Endothelial cell of umbilical vein (primary cell): ENCODE data around the gene ZDHHC16. TPM values are rescaled to one million over a fixed set of nuclear protein-coding genes. Genes with fewer than 3 reads are reported as not detected.

Experiments used
- BruUV-seq: library from RNA; stranded (reverse); fragments of 400-500 nt; replicated peaks from 2 replicates; lab custom pipeline; 2021; lab: Mats Ljungman, UMichigan
- CTCF ChIA-PET: fragments of 300-600, 350-600 bp; sonication (Branson Sonifier 250); formaldehyde crosslinking; loops from one replicate; lab custom pipeline; 2021; ENCODE audit warnings: antibody characterized with exemption, inconsistent platforms; lab: Charles Lee
- POLR2A ChIA-PET: fragments of 300-600, 350-600 bp; sonication (Branson Sonifier 250); formaldehyde crosslinking; loops from one replicate; lab custom pipeline; 2021; ENCODE audit warnings: antibody characterized with exemption, inconsistent platforms; lab: Charles Lee
- DNase-seq: peaks from one replicate; pipeline ENCODE4 v3.0.0-alpha.2; 2011; ENCODE audit warnings: low read depth, low spot score
- FAIRE-seq: peaks from 2 replicates; lab custom pipeline; 2011; peaks lifted over from hg19 to GRCh38; lab: Jason Lieb, UNC
- H2AFZ ChIP-seq: 2 replicates; pipeline ENCODE4 v1.6.0; 2012; ENCODE audit warnings: low read depth, low read length, control low read depth, inconsistent platforms
- H3K27ac ChIP-seq: 2 replicates; pipeline ENCODE4 v1.5.1; 2011; ENCODE audit warnings: low read depth, mild to moderate bottlenecking, control low read depth, low read length, moderate library complexity; ENCODE audit not compliant: insufficient read depth
- H3K27me3 ChIP-seq, 2 experiments: 2 replicates each; pipeline versions ENCODE4 v1.6.0 to v1.6.1; 2011; ENCODE audit warnings: low read length in 2 of 2, mixed read lengths in 1 of 2; ENCODE audit not compliant: control insufficient read depth in 2 of 2, insufficient read depth in 2 of 2
- H3K36me3 ChIP-seq, 2 experiments: 2 replicates in 1 of 2; 3 replicates in 1 of 2; pipeline ENCODE4 v1.5.1; 2011; ENCODE audit warnings: low read length in 2 of 2, mild to moderate bottlenecking in 1 of 2, moderate library complexity in 1 of 2; ENCODE audit not compliant: control insufficient read depth in 2 of 2, insufficient read depth in 2 of 2; ENCODE audit errors: extremely low read depth in 1 of 2
- H3K4me1 ChIP-seq: 3 replicates; pipeline ENCODE4 v1.5.1; 2011; ENCODE audit warnings: mild to moderate bottlenecking, low read length; ENCODE audit not compliant: control insufficient read depth, insufficient read depth; ENCODE audit errors: extremely low read depth
- H3K4me2 ChIP-seq: 2 replicates; pipeline ENCODE4 v1.6.1; 2011; ENCODE audit warnings: low read length, control low read depth, mixed read lengths; ENCODE audit not compliant: insufficient read depth
- H3K4me3 ChIP-seq, 3 experiments: fragments of 200-600 bp in 1 of 3; sonication (generic), shearing (Covaris generic) in 1 of 3; replicated peaks in 1 of 3; 2 replicates each; pipeline ENCODE4 v1.5.1; 2011 to 2016; ENCODE audit warnings: control low read depth in 3 of 3, low read length in 3 of 3, mild to moderate bottlenecking in 2 of 3, inconsistent platforms in 1 of 3, low read depth in 1 of 3, moderate library complexity in 1 of 3; ENCODE audit not compliant: insufficient read depth in 1 of 3
- H3K79me2 ChIP-seq: 2 replicates; pipeline ENCODE4 v1.6.0; 2012; ENCODE audit warnings: low read length, inconsistent platforms; ENCODE audit not compliant: control insufficient read depth, insufficient read depth
- H3K9ac ChIP-seq: replicated peaks from 2 replicates; pipeline ENCODE3; 2011; ENCODE audit warnings: low read length, control low read depth; ENCODE audit not compliant: insufficient read depth; ENCODE audit errors: extremely low read depth
- H3K9me1 ChIP-seq: replicated peaks from 3 replicates; pipeline ENCODE4 v1.6.0; 2011; ENCODE audit warnings: mild to moderate bottlenecking, low read length; ENCODE audit not compliant: control insufficient read depth, insufficient read depth; ENCODE audit errors: extremely low read depth
- H3K9me3 ChIP-seq: replicated peaks from 2 replicates; pipeline ENCODE4 v1.5.1; 2012; ENCODE audit warnings: low read length, inconsistent platforms; ENCODE audit not compliant: control insufficient read depth, insufficient read depth
- H4K20me1 ChIP-seq: replicated peaks from 2 replicates; pipeline ENCODE3; 2011; ENCODE audit warnings: mild to moderate bottlenecking, low read length; ENCODE audit not compliant: control insufficient read depth, insufficient read depth; ENCODE audit errors: extremely low read depth
- EZH2 ChIP-seq: IDR thresholded peaks from 2 replicates; pipeline ENCODE4 v1.6.1; 2012; ENCODE audit warnings: borderline replicate concordance, low read depth, mild to moderate bottlenecking, moderate library complexity, low read length, inconsistent platforms; ENCODE audit not compliant: severe bottlenecking
- FOS ChIP-seq: IDR thresholded peaks from 2 replicates; pipeline ENCODE4 v1.6.1; 2011; ENCODE audit warnings: mild to moderate bottlenecking, low read length, moderate library complexity, borderline replicate concordance; ENCODE audit not compliant: insufficient read depth
- GATA2 ChIP-seq: IDR thresholded peaks from 2 replicates; pipeline ENCODE4 v1.7.0; 2011; ENCODE audit warnings: low read depth, mild to moderate bottlenecking, moderate library complexity, mixed read lengths, low read length; ENCODE audit not compliant: insufficient read length, insufficient read depth
- JUN ChIP-seq: IDR thresholded peaks from 2 replicates; pipeline ENCODE4 v1.6.1; 2011; ENCODE audit warnings: borderline replicate concordance, low read depth; ENCODE audit not compliant: insufficient read length, insufficient read depth
- MYC ChIP-seq: IDR thresholded peaks from one replicate; pipeline ENCODE4 v1.6.1; 2011; ENCODE audit warnings: mild to moderate bottlenecking, low read depth, low read length
- POLR2A ChIP-seq: IDR thresholded peaks from 2 replicates; pipeline ENCODE4 v1.6.1; 2012; ENCODE audit warnings: low read depth, mild to moderate bottlenecking, control low read depth, low read length
- POLR2AphosphoS5 ChIP-seq: IDR thresholded peaks from 2 replicates; pipeline ENCODE4 v1.6.1; 2012; ENCODE audit warnings: low read depth, mild to moderate bottlenecking, control low read depth, low read length, moderate library complexity; ENCODE audit not compliant: insufficient read depth
- dilution Hi-C: fragments of 300-500 bp; cut with MboI; formaldehyde crosslinking; loops from one replicate; pipeline ENCODE4 v1.15.0; 2019; ENCODE audit warnings: low sequenced_read_pairs; ENCODE audit not compliant: extremely low pct_ligation_motif_present
- intact Hi-C: fragments of 100-400 bp; cut with micrococcal nuclease; formaldehyde crosslinking; loops from one replicate; pipeline ENCODE4 v1.10.0; 2022
- polyA plus RNA-seq, 4 experiments: library from polyadenylated mRNA; depleted of rRNA in 3 of 4; stranded (reverse) in 3 of 4; unstranded in 1 of 4; fragments of >200 nt; gene quantifications; 2 replicates each; pipeline versions ENCODE4 v1.2.1 to v1.2.3, GENCODE V29; 2011 to 2012; ENCODE audit warnings: missing spikeins in 1 of 4
- total RNA-seq: library from RNA; stranded (reverse); gene quantifications from 2 replicates; pipeline ENCODE4 v1.2.3, GENCODE V29; 2021
- TF ChIP-seq, protein P1 (sequence below), 2 donors: IDR thresholded peaks; 1 replicate in 1 of 2; 2 replicates in 1 of 2; pipeline ENCODE4 v1.5.1; 2011; ENCODE audit warnings: low read length in 2 of 2, mild to moderate bottlenecking in 2 of 2, moderate library complexity in 2 of 2, control low read depth in 1 of 2, inconsistent platforms in 1 of 2, low read depth in 1 of 2; ENCODE audit not compliant: insufficient read depth in 1 of 2; ENCODE audit errors: extremely low read depth in 1 of 2
- TF ChIP-seq, protein P2 (sequence below): IDR thresholded peaks from 2 replicates; pipeline ENCODE4 v1.6.1; 2011; ENCODE audit not compliant: insufficient read depth, insufficient read length

Gene ZDHHC16
- total and polyA plus RNA-seq, 2 donors (not counting 3 experiments of a cell fraction or from before 2014, with no cell fraction given), result 52.0 to 125 TPM

DNA sequence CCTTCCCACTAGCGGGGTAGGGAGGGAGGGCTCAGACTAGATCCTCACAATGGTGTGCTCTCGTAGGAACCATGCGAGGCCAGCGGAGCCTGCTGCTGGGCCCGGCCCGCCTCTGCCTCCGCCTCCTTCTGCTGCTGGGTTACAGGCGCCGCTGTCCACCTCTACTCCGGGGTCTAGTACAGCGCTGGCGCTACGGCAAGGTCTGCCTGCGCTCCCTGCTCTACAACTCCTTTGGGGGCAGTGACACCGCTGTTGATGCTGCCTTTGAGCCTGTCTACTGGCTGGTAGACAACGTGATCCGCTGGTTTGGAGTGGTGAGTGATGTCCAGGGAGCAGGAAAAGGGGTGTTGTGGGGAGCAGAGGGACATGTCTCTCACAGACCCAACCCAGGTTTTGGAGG lies 5.6 kb downstream of the ZDHHC16 start:
- ChIA-PET CTCF (interaction anchor here (1.7 kb wide), 1 partner anchor 10 kb away, joined by 4 read pairs; no protein-coding TSS in a partner anchor), POLR2A (no interaction called here)
- no peaks in the 10 kb centered on the region for H3K9me3 ChIP-seq
- no peak overlapping the region for H3K9ac ChIP-seq
- H4K20me1 ChIP-seq, result no peaks in the 10 kb centered on the region
- TF ChIP-seq, protein P1, sequence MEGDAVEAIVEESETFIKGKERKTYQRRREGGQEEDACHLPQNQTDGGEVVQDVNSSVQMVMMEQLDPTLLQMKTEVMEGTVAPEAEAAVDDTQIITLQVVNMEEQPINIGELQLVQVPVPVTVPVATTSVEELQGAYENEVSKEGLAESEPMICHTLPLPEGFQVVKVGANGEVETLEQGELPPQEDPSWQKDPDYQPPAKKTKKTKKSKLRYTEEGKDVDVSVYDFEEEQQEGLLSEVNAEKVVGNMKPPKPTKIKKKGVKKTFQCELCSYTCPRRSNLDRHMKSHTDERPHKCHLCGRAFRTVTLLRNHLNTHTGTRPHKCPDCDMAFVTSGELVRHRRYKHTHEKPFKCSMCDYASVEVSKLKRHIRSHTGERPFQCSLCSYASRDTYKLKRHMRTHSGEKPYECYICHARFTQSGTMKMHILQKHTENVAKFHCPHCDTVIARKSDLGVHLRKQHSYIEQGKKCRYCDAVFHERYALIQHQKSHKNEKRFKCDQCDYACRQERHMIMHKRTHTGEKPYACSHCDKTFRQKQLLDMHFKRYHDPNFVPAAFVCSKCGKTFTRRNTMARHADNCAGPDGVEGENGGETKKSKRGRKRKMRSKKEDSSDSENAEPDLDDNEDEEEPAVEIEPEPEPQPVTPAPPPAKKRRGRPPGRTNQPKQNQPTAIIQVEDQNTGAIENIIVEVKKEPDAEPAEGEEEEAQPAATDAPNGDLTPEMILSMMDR (IDR thresholded peaks at IDR 0.05; ENCODE audit: extremely low read depth in 1 of 2, insufficient read depth in 1 of 2, low read depth in 1 of 2, low read length in 2 of 2), result no peak
- no peak for TF ChIP-seq POLR2A
- TF ChIP-seq, protein P2, sequence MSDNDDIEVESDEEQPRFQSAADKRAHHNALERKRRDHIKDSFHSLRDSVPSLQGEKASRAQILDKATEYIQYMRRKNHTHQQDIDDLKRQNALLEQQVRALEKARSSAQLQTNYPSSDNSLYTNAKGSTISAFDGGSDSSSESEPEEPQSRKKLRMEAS, result no peak
- no peak for TF ChIP-seq GATA2
- no peak for TF ChIP-seq FOS
- TF ChIP-seq MYC, result no peak
- TF ChIP-seq JUN, result no peak
- no peak for TF ChIP-seq EZH2
- no peak for TF ChIP-seq POLR2AphosphoS5
- no peak overlapping the region for H3K4me3 ChIP-seq
- no peak overlapping the region for H3K27ac ChIP-seq
- DNase-seq, result no peak
- BruUV-seq, result no TSS peak
- intact Hi-C loops (no loop called here), dilution Hi-C loops (no loop called here)
- H3K4me1 ChIP-seq, result peaks cover 16% of the 10 kb centered on the region
- no peaks in the 10 kb centered on the region for H3K27me3 ChIP-seq
- no peak for FAIRE-seq
- no peak overlapping the region for H2AFZ ChIP-seq
- no peaks in the 10 kb centered on the region for H3K9me1 ChIP-seq
- peaks cover 12 to 25% of the 10 kb centered on the region in 2 experiments for H3K36me3 ChIP-seq
- H3K4me2 ChIP-seq, result no peak overlapping the region
- peaks cover 42% of the 10 kb centered on the region for H3K79me2 ChIP-seq
